ENCODE results near the gene GCHFR. TPM values are rescaled to one million over a fixed set of nuclear protein-coding genes. Genes with fewer than 3 reads are reported as not detected.

The GCHFR gene
- total RNA-seq, 1 experiment from 2014 or later = 59.2 TPM

DNA sequence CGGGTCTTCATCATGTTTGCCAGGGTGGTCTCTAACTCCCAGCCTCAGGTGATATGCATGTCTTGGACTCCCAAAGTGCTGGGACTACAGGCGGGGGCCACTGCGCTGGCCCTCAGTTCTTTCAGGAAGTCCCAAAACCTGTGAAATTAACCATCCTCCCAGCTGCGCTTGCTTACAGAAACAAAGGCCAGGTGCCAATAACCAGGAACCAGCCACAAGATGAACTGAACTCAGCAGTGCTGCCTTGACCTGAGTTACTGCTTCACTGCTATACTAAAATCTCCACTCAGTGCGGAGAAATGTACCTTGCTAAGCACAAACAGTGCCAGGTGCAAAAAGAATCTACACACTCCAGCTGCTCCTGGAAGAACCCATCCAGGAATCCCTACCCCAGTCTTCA, 3.9 kb upstream of the GCHFR start:
- H3K4me3 Mint-ChIP-seq (ENCODE audit: unreplicated experiment) = no peak overlapping the region
- intact Hi-C loops (cut with micrococcal nuclease; ENCODE audit: unreplicated experiment) = loop anchor here (10.0 kb wide), 1 partner anchor 195 kb away; the partner anchor contains the start of genes CCDC32 and RPUSD2
- H3K4me1 ChIP-seq = peaks cover 7% of the 10 kb centered on the region; the same call in 1 of the 2 replicates
- ChIA-PET CTCF (no interaction called here), POLR2A (no interaction called here)
- peaks cover 20% of the 10 kb centered on the region for H3K36me3 Mint-ChIP-seq (ENCODE audit: insufficient read depth, unreplicated experiment)
- peaks cover under 1% of the 10 kb centered on the region for H3K4me1 Mint-ChIP-seq (ENCODE audit: low read depth, unreplicated experiment)
- no peaks in the 10 kb centered on the region for H3K9me3 ChIP-seq
- H3K36me3 ChIP-seq (ENCODE audit: control insufficient read depth, insufficient read depth, low read length) = no peaks in the 10 kb centered on the region
- H3K27me3 ChIP-seq (replicated peaks; ENCODE audit: control insufficient read depth, insufficient read depth, low read length) = no peaks in the 10 kb centered on the region
- no peak for DNase-seq
- no peak overlapping the region for H3K4me3 ChIP-seq (ENCODE audit: low read depth, low read length)
- H3K27ac Mint-ChIP-seq (ENCODE audit: unreplicated experiment) = no peak overlapping the region
- no peaks in the 10 kb centered on the region for H3K9me3 Mint-ChIP-seq (ENCODE audit: unreplicated experiment)
- BruUV-seq (replicated peaks) = no TSS peak
- TF ChIP-seq, protein P1, sequence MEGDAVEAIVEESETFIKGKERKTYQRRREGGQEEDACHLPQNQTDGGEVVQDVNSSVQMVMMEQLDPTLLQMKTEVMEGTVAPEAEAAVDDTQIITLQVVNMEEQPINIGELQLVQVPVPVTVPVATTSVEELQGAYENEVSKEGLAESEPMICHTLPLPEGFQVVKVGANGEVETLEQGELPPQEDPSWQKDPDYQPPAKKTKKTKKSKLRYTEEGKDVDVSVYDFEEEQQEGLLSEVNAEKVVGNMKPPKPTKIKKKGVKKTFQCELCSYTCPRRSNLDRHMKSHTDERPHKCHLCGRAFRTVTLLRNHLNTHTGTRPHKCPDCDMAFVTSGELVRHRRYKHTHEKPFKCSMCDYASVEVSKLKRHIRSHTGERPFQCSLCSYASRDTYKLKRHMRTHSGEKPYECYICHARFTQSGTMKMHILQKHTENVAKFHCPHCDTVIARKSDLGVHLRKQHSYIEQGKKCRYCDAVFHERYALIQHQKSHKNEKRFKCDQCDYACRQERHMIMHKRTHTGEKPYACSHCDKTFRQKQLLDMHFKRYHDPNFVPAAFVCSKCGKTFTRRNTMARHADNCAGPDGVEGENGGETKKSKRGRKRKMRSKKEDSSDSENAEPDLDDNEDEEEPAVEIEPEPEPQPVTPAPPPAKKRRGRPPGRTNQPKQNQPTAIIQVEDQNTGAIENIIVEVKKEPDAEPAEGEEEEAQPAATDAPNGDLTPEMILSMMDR (IDR thresholded peaks at IDR 0.05; ENCODE audit: insufficient read depth in 1 of 2, low read depth in 1 of 2, low read length in 1 of 2, severe bottlenecking in 1 of 2, unreplicated experiment in 1 of 2) = no peak
- H3K27me3 Mint-ChIP-seq (ENCODE audit: insufficient read depth, unreplicated experiment) = no peaks in the 10 kb centered on the region

DNA sequence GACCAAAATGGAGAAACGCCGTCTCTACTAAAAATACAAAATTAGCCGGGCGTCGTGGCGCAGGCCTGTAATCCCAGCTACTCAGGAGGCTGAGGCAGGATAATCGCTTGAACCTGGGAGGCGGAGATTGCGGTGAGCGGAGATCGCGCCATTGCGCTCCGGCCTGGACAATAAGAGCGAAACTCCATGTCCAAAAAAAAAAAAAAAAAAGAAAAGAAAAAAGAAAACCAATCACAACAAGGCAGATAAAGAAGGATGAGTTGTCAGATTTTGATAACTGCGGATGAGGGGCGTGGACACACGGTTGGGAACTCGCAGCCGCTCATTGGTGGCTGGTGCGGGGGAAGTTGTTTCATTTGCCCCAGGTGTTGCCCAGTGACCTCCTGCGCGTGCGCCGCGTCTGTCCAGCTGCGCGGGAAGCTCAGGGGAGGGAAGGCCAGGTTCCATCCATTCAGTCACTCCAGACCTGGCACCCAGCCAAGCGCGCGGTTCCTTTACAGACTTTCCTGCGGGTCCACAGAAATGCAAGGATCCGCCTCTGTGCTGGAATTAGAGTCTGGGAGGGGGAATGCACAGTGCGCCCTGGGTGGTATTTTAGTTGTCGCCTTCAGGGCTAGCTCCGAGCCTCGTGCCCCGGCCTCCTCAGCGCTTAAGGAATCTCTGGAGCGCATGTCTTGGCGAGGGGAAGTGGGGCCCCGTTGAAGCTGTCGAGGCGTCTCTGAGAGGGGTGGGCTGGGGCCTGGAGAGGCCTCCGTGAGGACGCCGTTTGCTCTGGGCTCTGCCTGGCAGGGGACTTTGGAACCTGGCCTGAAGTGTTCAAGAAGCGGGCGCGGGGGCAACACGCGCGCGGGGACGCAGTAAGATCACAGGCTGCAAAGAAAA, 708 bp upstream of the GCHFR start:
- H3K9me3 ChIP-seq = no peaks in the 10 kb centered on the region
- peaks cover 7% of the 10 kb centered on the region; the same call in 1 of the 2 replicates for H3K4me1 ChIP-seq
- H3K36me3 ChIP-seq (ENCODE audit: control insufficient read depth, insufficient read depth, low read length) = no peaks in the 10 kb centered on the region
- H3K4me3 ChIP-seq (ENCODE audit: low read depth, low read length) = peak overlapping the region; percentile 92
- CTCF ChIA-PET = interaction anchor here (0.7 to 5.7 kb wide), 9 partner anchors 13 to 131 kb away, joined by 3 to 25 read pairs (median 6); partner anchors contain the start of genes DNAJC17, VPS18 and ZFYVE19
- intact Hi-C loops (cut with micrococcal nuclease; ENCODE audit: unreplicated experiment) = loop anchor here (1.0 to 10.0 kb wide), 2 partner anchors 8 to 198 kb away; partner anchors contain the start of genes CCDC32, RMDN3 and RPUSD2
- POLR2A ChIA-PET = interaction anchor here (0.6 to 1.7 kb wide), 8 partner anchors 9 to 198 kb away, joined by 3 to 10 read pairs (median 5); partner anchors contain the start of genes CHAC1, DNAJC17, RAD51 and RMDN3
- H3K9me3 Mint-ChIP-seq (ENCODE audit: unreplicated experiment) = no peaks in the 10 kb centered on the region
- H3K27me3 ChIP-seq (replicated peaks; ENCODE audit: control insufficient read depth, insufficient read depth, low read length) = no peaks in the 10 kb centered on the region
- no peaks in the 10 kb centered on the region for H3K27me3 Mint-ChIP-seq (ENCODE audit: insufficient read depth, unreplicated experiment)
- H3K27ac Mint-ChIP-seq (ENCODE audit: unreplicated experiment) = peak overlapping the region; percentile 90
- DNase-seq = peak; percentile 88 to 91
- H3K4me1 Mint-ChIP-seq (ENCODE audit: low read depth, unreplicated experiment) = peaks cover 11% of the 10 kb centered on the region
- TF ChIP-seq, protein P1 (IDR thresholded peaks at IDR 0.05; ENCODE audit: insufficient read depth in 1 of 2, low read depth in 1 of 2, low read length in 1 of 2, severe bottlenecking in 1 of 2, unreplicated experiment in 1 of 2) = no peak
- peaks cover 24% of the 10 kb centered on the region for H3K36me3 Mint-ChIP-seq (ENCODE audit: insufficient read depth, unreplicated experiment)
- TSS peak; percentile 77 for BruUV-seq (replicated peaks)
- H3K4me3 Mint-ChIP-seq (ENCODE audit: unreplicated experiment) = peak overlapping the region; percentile 86

DNA sequence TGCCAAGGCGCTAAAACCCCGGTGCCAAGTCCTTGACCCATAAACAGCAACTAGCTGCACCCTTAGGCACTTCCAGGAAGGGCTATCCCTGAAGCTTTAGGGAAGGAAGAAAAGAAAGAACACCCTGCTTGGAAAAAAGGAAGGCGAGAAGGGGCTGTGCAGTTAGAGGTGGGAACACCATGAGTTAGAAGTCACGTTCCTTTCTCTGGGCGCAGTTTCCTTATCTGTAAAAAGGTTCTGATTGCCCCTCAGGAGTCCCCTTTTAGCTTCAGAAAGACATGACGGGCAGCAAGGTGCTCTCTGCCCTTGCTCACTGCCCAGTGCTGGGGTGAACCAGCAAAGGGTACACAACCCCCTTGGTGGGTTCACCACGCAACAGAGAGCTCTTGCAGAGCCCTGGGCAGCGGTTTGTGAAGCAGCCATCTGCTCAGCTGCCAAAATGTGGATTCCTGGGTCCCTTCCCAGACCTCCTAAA, 798 bp downstream of the GCHFR start:
- TSS peak; percentile 50 for BruUV-seq (replicated peaks)

More for the DNA sequence above, 798 bp downstream of the GCHFR start:
- H3K27me3 ChIP-seq (replicated peaks; ENCODE audit: control insufficient read depth, insufficient read depth, low read length) = no peaks in the 10 kb centered on the region
- intact Hi-C loops (cut with micrococcal nuclease; ENCODE audit: unreplicated experiment) = loop anchor here (2.0 to 10.0 kb wide), 2 partner anchors 18 to 200 kb away; partner anchors contain the start of genes CCDC32 and RPUSD2
- Mint-ChIP-seq H3K4me1 (ENCODE audit: low read depth, unreplicated experiment) (peaks cover 11% of the 10 kb centered on the region), H3K27me3 (ENCODE audit: insufficient read depth, unreplicated experiment) (no peaks in the 10 kb centered on the region), H3K36me3 (ENCODE audit: insufficient read depth, unreplicated experiment) (peaks cover 40% of the 10 kb centered on the region), H3K4me3 (ENCODE audit: unreplicated experiment) (peak overlapping the region; percentile 86), H3K9me3 (ENCODE audit: unreplicated experiment) (no peaks in the 10 kb centered on the region), H3K27ac (ENCODE audit: unreplicated experiment) (peak overlapping the region; percentile 90)
- CTCF ChIA-PET = interaction anchor here (0.7 to 5.7 kb wide), 7 partner anchors 11 to 127 kb away, joined by 3 to 25 read pairs (median 9); no protein-coding TSS in a partner anchor
- H3K4me1 ChIP-seq = peaks cover 7% of the 10 kb centered on the region; the same call in 1 of the 2 replicates
- DNase-seq = no peak
- TF ChIP-seq, protein P1 (IDR thresholded peaks at IDR 0.05; ENCODE audit: insufficient read depth in 1 of 2, low read depth in 1 of 2, low read length in 1 of 2, severe bottlenecking in 1 of 2, unreplicated experiment in 1 of 2) = no peak
- H3K4me3 ChIP-seq (ENCODE audit: low read depth, low read length) = peak overlapping the region; percentile 92
- H3K9me3 ChIP-seq = no peaks in the 10 kb centered on the region
- POLR2A ChIA-PET = interaction anchor here (0.6 to 1.0 kb wide), 2 partner anchors 55 to 130 kb away, joined by 3 read pairs; partner anchors contain the start of gene VPS18
- H3K36me3 ChIP-seq (ENCODE audit: control insufficient read depth, insufficient read depth, low read length) = peaks cover 1% of the 10 kb centered on the region; the same call in 1 of the 2 replicates

Data from Caco-2 (cell line).